ACHN (cell line): ENCODE results near the gene BTBD1.
"Not testable (repeated sequence)": the region's sequence is repeated elsewhere in the genome, so short reads cannot be mapped to it uniquely, and the experiment has no call there.

ENCODE experiments used
- DNase-seq: peaks from one replicate; pipeline ENCODE4 v3.0.0-alpha.2; 2015
- in situ Hi-C: cut with HindIII; loops from 2 replicates; pipeline ENCODE4 v1.10.0; 2017; ENCODE audit warnings: low sequenced_read_pairs, low pct_ligation_motif_present, low pct_unique_long_range_greater_than_20kb

BTBD1 gene

GRCh38 chr15:83100097-83100646 is 33.1 kb upstream of the BTBD1 start:
- DNase-seq, result no peak
- in situ Hi-C loops, result no loop called here

GRCh38 chr15:83099290-83099689 is 32.2 kb upstream of the BTBD1 start:
- in situ Hi-C loops, result no loop called here
- DNase-seq, result no peak

GRCh38 chr15:83098079-83098478 is 31.0 kb upstream of the BTBD1 start:
- no peak for DNase-seq
- in situ Hi-C loops, result no loop called here

- in situ Hi-C loops, result no loop called here
- DNase-seq, result no peak
These were observed 27.5 kb upstream of the BTBD1 start for GRCh38 chr15:83094583-83094982.

GRCh38 chr15:83092309-83092976 is 25.4 kb upstream of the BTBD1 start:
- in situ Hi-C loops, result no loop called here
- no peak for DNase-seq

GRCh38 chr15:83091965-83092308 is 24.9 kb upstream of the BTBD1 start:
- DNase-seq, in situ Hi-C loops: not testable (repeated sequence)

DNA sequence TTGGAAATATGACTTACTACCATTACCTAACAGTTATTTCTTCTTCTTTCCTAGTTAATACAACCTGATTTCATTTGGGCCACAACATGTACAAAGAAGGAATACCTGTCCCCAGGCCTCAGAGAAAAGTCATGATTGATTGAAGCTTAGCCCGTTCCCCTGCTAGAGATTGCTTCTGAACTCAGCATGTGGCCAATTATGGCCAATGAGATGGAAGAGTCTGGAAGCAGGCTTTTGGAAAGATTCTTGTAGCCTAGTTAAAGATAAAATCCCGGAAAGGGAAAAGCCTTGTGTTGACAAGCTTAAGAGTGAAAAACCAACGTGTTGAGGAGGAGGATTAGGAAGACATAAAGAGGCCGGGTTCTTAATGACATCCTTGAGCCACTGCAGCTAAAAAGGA is 23.4 kb upstream of the BTBD1 start:
- in situ Hi-C loops, result no loop called here
- DNase-seq, result no peak

DNA sequence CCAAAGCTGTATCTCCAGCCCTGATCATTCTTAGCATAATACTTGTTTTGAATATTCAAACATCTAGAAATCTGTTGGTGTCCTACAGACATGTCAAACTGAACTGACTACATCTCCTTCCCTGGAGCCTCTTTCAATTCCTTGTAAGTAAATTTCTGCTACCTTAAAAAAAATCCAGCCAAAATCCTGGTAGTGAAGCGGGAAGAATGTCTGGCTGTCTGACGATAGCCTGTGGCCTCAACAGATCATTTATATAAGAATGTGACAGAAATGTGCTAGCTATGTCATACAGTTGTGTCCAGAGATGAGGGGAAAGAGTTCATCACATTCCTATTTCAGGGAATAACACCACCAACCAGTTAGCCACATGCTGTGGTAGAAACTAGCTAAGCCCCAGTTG is 21.8 kb upstream of the BTBD1 start:
- DNase-seq, result no peak
- in situ Hi-C loops, result no loop called here

DNA sequence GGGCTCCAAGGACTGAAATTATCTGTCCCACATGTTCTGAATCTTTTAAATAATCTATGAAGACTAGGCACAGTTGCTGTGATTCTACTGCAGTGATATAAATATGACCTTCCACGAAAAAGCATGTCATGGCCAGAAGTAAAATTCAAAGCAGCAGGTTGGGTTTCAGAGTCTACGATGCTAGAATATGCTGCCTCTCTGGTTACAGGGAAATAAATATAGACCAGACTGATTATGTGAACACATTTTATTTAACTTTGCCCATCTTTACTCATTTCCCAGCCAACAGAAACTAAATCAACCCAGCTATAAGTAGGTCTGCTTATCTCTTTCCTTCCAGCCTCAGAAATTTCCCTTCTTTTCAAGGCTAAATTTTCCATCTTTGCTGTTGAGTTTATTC is 20.5 kb upstream of the BTBD1 start:
- in situ Hi-C loops, result no loop called here
- no peak for DNase-seq

GRCh38 chr15:83085864-83086552 is 19.0 kb upstream of the BTBD1 start:
- DNase-seq, result not testable (repeated sequence)

DNA sequence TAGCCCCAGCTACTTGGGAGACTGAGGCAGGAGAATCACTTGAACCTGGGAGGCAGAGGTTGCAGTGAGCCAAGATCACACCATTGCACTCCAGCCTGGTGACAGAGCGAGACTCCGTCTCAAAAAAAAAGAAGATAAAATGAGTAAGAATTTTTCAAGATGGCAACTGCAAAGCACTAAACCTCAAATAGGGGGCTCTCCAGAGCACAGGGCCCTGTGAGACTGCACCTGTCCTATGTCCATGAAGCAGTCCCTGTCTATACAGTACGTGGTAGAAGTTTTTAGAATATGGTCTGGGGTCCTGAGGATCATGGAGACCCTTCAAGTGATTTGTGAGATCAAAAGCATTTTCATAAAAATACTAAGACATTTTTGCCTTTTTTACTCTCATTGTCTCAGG is 18.4 kb upstream of the BTBD1 start:
- in situ Hi-C loops, DNase-seq: not testable (repeated sequence)

More at GRCh38 chr15:83085864-83086552, 19.0 kb upstream of the BTBD1 start:
- in situ Hi-C loops, result not testable (repeated sequence)

GRCh38 chr15:83082730-83083386 is 15.8 kb upstream of the BTBD1 start:
- in situ Hi-C loops, result no loop called here
- no peak for DNase-seq

- no peak for DNase-seq
- in situ Hi-C loops, result no loop called here
These were observed 14.4 kb upstream of the BTBD1 start for GRCh38 chr15:83081256-83082014.

DNA sequence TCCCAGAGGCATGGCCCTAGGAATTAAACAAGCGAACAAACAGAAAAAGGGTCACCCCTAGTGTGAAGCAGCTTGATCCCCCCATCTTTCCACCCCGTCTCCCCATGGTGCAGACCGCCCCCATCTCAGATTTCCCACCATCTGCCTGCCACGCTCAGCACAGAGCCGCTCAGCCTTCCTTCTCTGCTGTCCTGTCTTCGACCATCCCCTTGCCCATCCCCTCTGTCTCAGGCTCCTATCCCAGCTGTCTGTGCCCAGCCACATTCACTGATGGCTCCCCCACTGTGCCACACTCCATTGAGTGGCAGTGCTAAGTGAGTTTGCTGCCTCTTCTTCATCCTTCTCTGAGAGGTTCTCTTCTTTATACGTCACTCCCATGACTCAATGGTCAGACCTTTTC is 11.7 kb upstream of the BTBD1 start:
- no peak for DNase-seq
- in situ Hi-C loops, result no loop called here

- in situ Hi-C loops, result no loop called here
- DNase-seq, result no peak
These were observed 10.6 kb upstream of the BTBD1 start for GRCh38 chr15:83077491-83078230.

- in situ Hi-C loops, result not testable (repeated sequence)
- DNase-seq, result peak; percentile 16
These were observed 2.2 kb upstream of the BTBD1 start for GRCh38 chr15:83069211-83069642.

GRCh38 chr15:83068054-83068453 is 1.0 kb upstream of the BTBD1 start:
- DNase-seq, result no peak
- in situ Hi-C loops, result no loop called here

DNA sequence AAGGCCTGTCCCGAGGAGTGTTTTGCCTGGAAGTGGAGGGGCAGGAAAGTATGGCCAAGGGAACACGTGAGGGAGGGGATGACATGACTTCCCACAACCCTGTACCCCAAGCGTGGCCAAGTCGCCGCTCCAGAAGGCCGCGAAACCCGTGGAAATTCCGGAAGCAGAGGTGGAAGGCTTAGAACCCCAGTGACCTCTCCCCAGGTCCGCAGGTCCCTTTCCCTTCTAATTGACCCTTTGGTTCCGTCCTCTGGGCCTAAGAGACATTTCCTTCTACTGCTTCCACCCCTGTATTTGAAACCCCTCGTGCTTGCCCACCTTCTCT is 548 bp upstream of the BTBD1 start:
- no peak for DNase-seq
- in situ Hi-C loops, result no loop called here
